Right lobe of liver (tissue), 6 donors: ENCODE measurements around the gene NCF2. TPM values are rescaled to one million over a fixed set of nuclear protein-coding genes. Genes with fewer than 3 reads are reported as not detected.

Experiments
- ATAC-seq, 4 donors: fragments of 200-7000 bp; cut with Tn5 transposase; one replicate each; pipeline ENCODE4 v1.9.1; 2020; ENCODE audit warnings: mild to moderate bottlenecking in 4 of 4, moderate library complexity in 4 of 4
- DNase-seq, 3 donors: peaks; one replicate each; pipeline ENCODE4 v3.0.0-alpha.2; 2020
- H3K27ac ChIP-seq, 3 donors: fragments of 200-600 bp; one replicate each; pipeline ENCODE4 v1.8.0; 2022
- H3K27me3 ChIP-seq, 2 donors: fragments of 200-600 bp; one replicate each; pipeline ENCODE4 v1.8.0; 2022
- H3K36me3 ChIP-seq, 4 donors: fragments of 200-600 bp; sonication (generic) in 1 of 4; one replicate each; pipeline versions ENCODE4 v1.5.1 to v1.8.0; 2017 to 2022; ENCODE audit warnings: control low read depth in 1 of 4
- H3K4me1 ChIP-seq, 4 donors: fragments of 200-600 bp; sonication (generic) in 1 of 4; one replicate each; pipeline versions ENCODE4 v1.5.1 to v1.8.0; 2017 to 2022; ENCODE audit warnings: control low read depth in 1 of 4
- H3K4me3 ChIP-seq, 3 donors: fragments of 200-600 bp; one replicate each; pipeline ENCODE4 v1.8.0; 2022
- H3K9me3 ChIP-seq, 4 donors: fragments of 200-600 bp; sonication (generic) in 1 of 4; one replicate each; pipeline versions ENCODE4 v1.5.1 to v1.8.0; 2017 to 2022; ENCODE audit warnings: control low read depth in 1 of 4
- POLR2A ChIP-seq: fragments of 450-650 bp; IDR thresholded peaks from one replicate; pipeline ENCODE4 v1.6.1; 2017; ENCODE audit warnings: antibody characterized with exemption, mild to moderate bottlenecking
- WGBS: methylation state at CpG from one replicate; pipeline ENCODE4 v1.1.6; 2018; ENCODE audit warnings: low coverage, low lambda C conversion rate; ENCODE audit not compliant: insufficient coverage; ENCODE audit errors: missing lambda C conversion rate; 5-methylcytosine and 5-hydroxymethylcytosine counted together
- intact Hi-C, 2 donors: fragments of 100-400 bp; cut with DNase I; formaldehyde crosslinking; loops; one replicate each; pipeline versions ENCODE4 v1.11.2 to v1.14.1; 2022
- total RNA-seq, 6 experiments: library from RNA; depleted of rRNA in 2 of 6; stranded (reverse); fragments of >200 nt in 2 of 6; fragmentation: NEBNext Ultra II Directional in 3 of 6; extraction: Animal tissue kit (Norgen Biotek cat#: 25700) in 3 of 6; gene quantifications; one replicate each; pipeline versions ENCODE4 v1.1.0 to v1.2.4, GENCODE V29; 2016 to 2023
- TF ChIP-seq, protein P1 (sequence below), 4 donors: fragments of 200-600 bp in 3 of 4; fragments of 450-650 bp in 1 of 4; IDR thresholded peaks; one replicate each; pipeline versions ENCODE4 v1.5.1 to v1.8.0; 2016 to 2022; ENCODE audit warnings: antibody characterized with exemption in 4 of 4, mild to moderate bottlenecking in 2 of 4
- donor health status: DM: no; HTN: yes; CAD: no.
- donor health status: DM: no; HTN: no; CAD: no.
- donor health status: DM: no; HTN: no; CAD: no.
- donor health status: DM: no; HTN: yes; CAD: no.
- donor health status: DM: no; HTN: yes; CAD: no.

The NCF2 gene
- total RNA-seq, 6 experiments from 2014 or later: 3.0 to 11.4 (median 7.9) TPM

DNA sequence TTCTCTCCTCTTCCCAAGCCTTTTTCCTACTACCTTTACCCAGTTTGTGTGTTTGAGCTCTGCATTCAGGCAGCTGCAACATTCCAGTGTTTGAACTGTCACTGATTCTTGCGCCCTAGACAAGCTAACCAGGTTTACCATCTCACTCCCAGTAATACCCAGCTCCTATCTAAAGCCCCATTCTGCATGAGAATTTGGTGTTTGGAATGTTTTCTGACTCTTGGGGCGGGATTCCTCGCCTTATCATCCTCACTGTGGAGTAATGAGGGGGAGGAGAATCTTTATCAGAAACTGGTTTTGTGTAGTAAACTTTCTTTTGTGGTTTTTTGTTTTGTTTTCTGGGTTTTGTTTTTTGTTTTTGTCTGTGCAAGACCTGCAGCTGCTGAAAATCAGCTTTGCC is 36.5 kb downstream of the NCF2 start:
- Histone ChIP-seq H3K27ac (no peak overlapping the region), H3K27me3 (no peaks in the 10 kb centered on the region), H3K4me3 (no peak overlapping the region), H3K9me3 (no peaks in the 10 kb centered on the region), H3K4me1 (no peaks in the 10 kb centered on the region), H3K36me3 (peaks cover 0 to 43% (median 26%) of the 10 kb centered on the region in 4 donors)
- DNase-seq (no peak), ATAC-seq (no peak)
- TF ChIP-seq, protein P1, sequence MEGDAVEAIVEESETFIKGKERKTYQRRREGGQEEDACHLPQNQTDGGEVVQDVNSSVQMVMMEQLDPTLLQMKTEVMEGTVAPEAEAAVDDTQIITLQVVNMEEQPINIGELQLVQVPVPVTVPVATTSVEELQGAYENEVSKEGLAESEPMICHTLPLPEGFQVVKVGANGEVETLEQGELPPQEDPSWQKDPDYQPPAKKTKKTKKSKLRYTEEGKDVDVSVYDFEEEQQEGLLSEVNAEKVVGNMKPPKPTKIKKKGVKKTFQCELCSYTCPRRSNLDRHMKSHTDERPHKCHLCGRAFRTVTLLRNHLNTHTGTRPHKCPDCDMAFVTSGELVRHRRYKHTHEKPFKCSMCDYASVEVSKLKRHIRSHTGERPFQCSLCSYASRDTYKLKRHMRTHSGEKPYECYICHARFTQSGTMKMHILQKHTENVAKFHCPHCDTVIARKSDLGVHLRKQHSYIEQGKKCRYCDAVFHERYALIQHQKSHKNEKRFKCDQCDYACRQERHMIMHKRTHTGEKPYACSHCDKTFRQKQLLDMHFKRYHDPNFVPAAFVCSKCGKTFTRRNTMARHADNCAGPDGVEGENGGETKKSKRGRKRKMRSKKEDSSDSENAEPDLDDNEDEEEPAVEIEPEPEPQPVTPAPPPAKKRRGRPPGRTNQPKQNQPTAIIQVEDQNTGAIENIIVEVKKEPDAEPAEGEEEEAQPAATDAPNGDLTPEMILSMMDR (IDR thresholded peaks at IDR 0.05): no peak
- TF ChIP-seq POLR2A: no peak
- intact Hi-C loops: no loop called here
- 90% methylated on average over 3 of the region's 3 CpGs for WGBS

DNA sequence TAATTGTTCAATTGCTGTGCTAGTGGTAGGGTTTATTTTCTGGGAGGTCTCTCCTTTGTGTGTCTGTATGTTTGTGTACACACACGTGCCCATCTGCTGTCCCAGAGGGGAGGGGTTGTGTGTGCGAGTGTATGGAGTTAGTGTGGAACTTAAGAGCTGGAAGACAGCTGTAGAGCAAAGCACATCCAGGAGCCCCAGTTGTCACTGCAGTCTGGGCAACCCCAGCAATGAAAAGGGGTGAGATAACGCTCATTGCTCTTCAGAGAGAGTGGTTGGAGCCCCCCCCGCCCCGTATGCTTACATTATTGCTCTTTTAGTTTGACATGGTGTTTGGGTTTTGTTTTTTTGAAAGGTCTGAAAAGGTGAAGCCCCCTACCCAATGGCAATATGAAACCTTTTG is 36.9 kb downstream of the NCF2 start:
- intact Hi-C loops: no loop called here
- Histone ChIP-seq H3K4me1 (no peaks in the 10 kb centered on the region), H3K4me3 (no peak overlapping the region), H3K27me3 (no peaks in the 10 kb centered on the region), H3K27ac (no peak overlapping the region), H3K36me3 (peaks cover 0 to 44% (median 26%) of the 10 kb centered on the region in 4 donors), H3K9me3 (no peaks in the 10 kb centered on the region)
- ATAC-seq: no peak
- DNase-seq: no peak
- WGBS: 80% methylated on average over 5 of the region's 5 CpGs
- TF ChIP-seq POLR2A: no peak
- TF ChIP-seq, protein P1 (IDR thresholded peaks at IDR 0.05): no peak

DNA sequence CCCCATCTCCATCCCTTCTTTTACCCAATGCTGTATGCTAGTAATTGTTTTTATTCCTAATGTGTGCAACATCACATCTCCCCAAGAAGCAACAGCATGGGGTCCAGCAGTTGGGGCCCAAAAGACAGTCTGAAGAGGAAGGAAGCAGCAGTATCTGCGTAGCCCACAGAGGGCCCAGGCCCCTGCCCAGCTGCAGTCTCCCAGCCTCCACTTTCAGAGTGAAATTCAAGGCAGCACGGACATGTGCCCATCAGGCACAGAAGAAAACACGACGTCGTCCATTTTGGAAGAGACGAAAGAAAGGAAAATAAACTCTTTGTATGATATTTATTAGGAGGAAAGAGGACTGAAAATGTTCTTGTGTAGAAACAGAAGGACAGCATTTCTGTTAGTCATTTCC is 37.4 kb downstream of the NCF2 start:
- H3K27me3 ChIP-seq: no peaks in the 10 kb centered on the region
- DNase-seq (no peak), ATAC-seq (no peak)
- WGBS: 87% methylated on average over 6 of the region's 6 CpGs
- TF ChIP-seq, protein P1 (IDR thresholded peaks at IDR 0.05): no peak
- TF ChIP-seq POLR2A: no peak
- no peak overlapping the region for H3K27ac ChIP-seq
- no peaks in the 10 kb centered on the region for H3K4me1 ChIP-seq
- H3K9me3 ChIP-seq: no peaks in the 10 kb centered on the region
- intact Hi-C loops: no loop called here
- H3K4me3 ChIP-seq: no peak overlapping the region
- H3K36me3 ChIP-seq: peaks cover 0 to 44% (median 27%) of the 10 kb centered on the region in 4 donors

DNA sequence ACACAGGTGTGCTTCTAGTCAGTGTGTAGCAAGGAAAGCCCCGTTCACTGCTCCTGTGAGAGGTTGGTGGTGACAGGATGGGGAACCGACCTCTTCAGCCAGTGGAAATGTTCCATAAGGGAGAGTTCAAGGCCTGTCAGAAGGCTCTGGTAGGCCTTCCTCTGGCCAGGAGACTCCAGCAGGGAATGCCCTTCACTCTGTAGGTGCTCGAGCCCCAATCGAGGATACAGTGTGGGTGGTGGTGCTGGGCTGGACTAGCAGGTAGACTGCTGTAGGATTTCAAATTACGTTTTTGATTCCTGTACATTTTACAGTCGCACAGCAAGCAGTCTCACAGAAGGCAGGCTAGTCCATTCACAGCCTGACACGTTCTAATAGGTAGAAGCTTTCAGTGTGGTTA is 37.8 kb downstream of the NCF2 start:
- no peak for DNase-seq
- Histone ChIP-seq H3K4me1 (no peaks in the 10 kb centered on the region), H3K27me3 (no peaks in the 10 kb centered on the region), H3K27ac (no peak overlapping the region), H3K9me3 (no peaks in the 10 kb centered on the region), H3K4me3 (no peak overlapping the region), H3K36me3 (peaks cover 0 to 45% (median 28%) of the 10 kb centered on the region in 4 donors)
- TF ChIP-seq POLR2A: no peak
- TF ChIP-seq, protein P1 (IDR thresholded peaks at IDR 0.05): no peak
- 100% methylated on average over 1 of the region's 7 CpGs for whole genome bisulfite sequencing
- no peak for ATAC-seq
- intact Hi-C loops: no loop called here

DNA sequence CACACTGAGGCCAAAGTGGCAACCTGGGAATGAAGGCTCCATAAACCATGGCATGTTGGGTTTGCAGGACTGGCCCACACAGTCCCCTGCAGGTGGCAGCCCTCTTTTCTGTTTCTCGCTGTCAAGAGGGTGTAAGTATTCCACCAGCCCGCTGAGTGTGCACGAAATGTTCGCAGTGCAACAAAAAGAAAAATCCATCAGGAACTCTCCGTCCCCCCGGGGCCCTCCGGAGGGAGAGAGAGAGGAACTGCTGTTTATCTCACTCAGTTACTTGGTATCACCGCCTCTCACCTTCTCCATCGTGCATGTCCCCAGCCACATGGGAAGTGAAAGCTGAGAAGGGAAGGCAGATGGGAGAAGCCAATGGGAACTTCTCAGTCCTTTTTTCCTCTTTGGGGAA is 38.3 kb downstream of the NCF2 start:
- Histone ChIP-seq H3K4me3 (no peak overlapping the region), H3K27me3 (no peaks in the 10 kb centered on the region), H3K4me1 (no peaks in the 10 kb centered on the region), H3K36me3 (peaks cover 0 to 50% (median 31%) of the 10 kb centered on the region in 4 donors), H3K27ac (no peak overlapping the region), H3K9me3 (no peaks in the 10 kb centered on the region)
- DNase-seq (no peak), ATAC-seq (peak in 1 of 4 donors; percentile 33)
- intact Hi-C loops: no loop called here
- WGBS: 90% methylated on average over 5 of the region's 9 CpGs
- TF ChIP-seq, protein P1 (IDR thresholded peaks at IDR 0.05): no peak
- TF ChIP-seq POLR2A: no peak
